Endothelial cell of umbilical vein (primary cell): ENCODE data around the gene SOX10.

ENCODE experiments used
- EZH2 ChIP-seq: IDR thresholded peaks from 2 replicates; pipeline ENCODE4 v1.6.1; 2012; ENCODE audit warnings: borderline replicate concordance, low read depth, mild to moderate bottlenecking, moderate library complexity, low read length, inconsistent platforms; ENCODE audit not compliant: severe bottlenecking
- FOS ChIP-seq: IDR thresholded peaks from 2 replicates; pipeline ENCODE4 v1.6.1; 2011; ENCODE audit warnings: mild to moderate bottlenecking, low read length, moderate library complexity, borderline replicate concordance; ENCODE audit not compliant: insufficient read depth
- GATA2 ChIP-seq: IDR thresholded peaks from 2 replicates; pipeline ENCODE4 v1.7.0; 2011; ENCODE audit warnings: low read depth, mild to moderate bottlenecking, moderate library complexity, mixed read lengths, low read length; ENCODE audit not compliant: insufficient read length, insufficient read depth
- MYC ChIP-seq: IDR thresholded peaks from one replicate; pipeline ENCODE4 v1.6.1; 2011; ENCODE audit warnings: mild to moderate bottlenecking, low read depth, low read length
- POLR2A ChIP-seq: IDR thresholded peaks from 2 replicates; pipeline ENCODE4 v1.6.1; 2012; ENCODE audit warnings: low read depth, mild to moderate bottlenecking, control low read depth, low read length
- POLR2AphosphoS5 ChIP-seq: IDR thresholded peaks from 2 replicates; pipeline ENCODE4 v1.6.1; 2012; ENCODE audit warnings: low read depth, mild to moderate bottlenecking, control low read depth, low read length, moderate library complexity; ENCODE audit not compliant: insufficient read depth
- TF ChIP-seq, protein P1 (sequence below), 2 donors: IDR thresholded peaks; 1 replicate in 1 of 2; 2 replicates in 1 of 2; pipeline ENCODE4 v1.5.1; 2011; ENCODE audit warnings: low read length in 2 of 2, mild to moderate bottlenecking in 2 of 2, moderate library complexity in 2 of 2, control low read depth in 1 of 2, inconsistent platforms in 1 of 2, low read depth in 1 of 2; ENCODE audit not compliant: insufficient read depth in 1 of 2; ENCODE audit errors: extremely low read depth in 1 of 2
- TF ChIP-seq, protein P2 (sequence below): IDR thresholded peaks from 2 replicates; pipeline ENCODE4 v1.6.1; 2011; ENCODE audit not compliant: insufficient read depth, insufficient read length

DNA sequence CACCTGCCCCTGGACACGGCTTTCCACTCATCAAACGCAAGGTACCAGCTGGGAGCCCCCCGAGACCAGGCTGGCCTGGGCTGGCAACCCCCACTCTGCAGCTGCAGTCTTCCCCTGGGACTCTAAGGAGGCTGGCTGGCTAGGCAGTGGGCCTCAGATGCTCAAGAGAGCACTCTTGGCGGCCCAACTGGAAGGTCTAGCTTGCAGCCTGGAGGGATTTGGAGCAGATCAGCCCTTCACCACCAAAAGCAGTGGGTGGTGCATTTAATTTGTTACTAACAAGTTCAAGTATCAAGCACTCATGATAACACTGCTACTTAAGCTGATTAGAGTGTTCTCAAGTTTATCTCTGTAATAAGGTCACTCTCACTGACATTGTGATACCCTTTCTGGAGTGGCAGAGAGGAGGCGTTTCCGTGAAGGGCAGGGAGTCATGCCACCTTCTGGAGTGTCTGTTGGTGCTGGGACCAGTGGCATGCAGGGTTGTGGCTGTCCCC, 52.4 kb downstream of the SOX10 start:
- TF ChIP-seq EZH2 (no peak), POLR2AphosphoS5 (no peak), FOS (no peak), POLR2A (no peak), MYC (no peak), GATA2 (no peak)
- TF ChIP-seq, protein P1, sequence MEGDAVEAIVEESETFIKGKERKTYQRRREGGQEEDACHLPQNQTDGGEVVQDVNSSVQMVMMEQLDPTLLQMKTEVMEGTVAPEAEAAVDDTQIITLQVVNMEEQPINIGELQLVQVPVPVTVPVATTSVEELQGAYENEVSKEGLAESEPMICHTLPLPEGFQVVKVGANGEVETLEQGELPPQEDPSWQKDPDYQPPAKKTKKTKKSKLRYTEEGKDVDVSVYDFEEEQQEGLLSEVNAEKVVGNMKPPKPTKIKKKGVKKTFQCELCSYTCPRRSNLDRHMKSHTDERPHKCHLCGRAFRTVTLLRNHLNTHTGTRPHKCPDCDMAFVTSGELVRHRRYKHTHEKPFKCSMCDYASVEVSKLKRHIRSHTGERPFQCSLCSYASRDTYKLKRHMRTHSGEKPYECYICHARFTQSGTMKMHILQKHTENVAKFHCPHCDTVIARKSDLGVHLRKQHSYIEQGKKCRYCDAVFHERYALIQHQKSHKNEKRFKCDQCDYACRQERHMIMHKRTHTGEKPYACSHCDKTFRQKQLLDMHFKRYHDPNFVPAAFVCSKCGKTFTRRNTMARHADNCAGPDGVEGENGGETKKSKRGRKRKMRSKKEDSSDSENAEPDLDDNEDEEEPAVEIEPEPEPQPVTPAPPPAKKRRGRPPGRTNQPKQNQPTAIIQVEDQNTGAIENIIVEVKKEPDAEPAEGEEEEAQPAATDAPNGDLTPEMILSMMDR (IDR thresholded peaks at IDR 0.05; ENCODE audit: extremely low read depth in 1 of 2, insufficient read depth in 1 of 2, low read depth in 1 of 2, low read length in 2 of 2), result no peak
- TF ChIP-seq, protein P2, sequence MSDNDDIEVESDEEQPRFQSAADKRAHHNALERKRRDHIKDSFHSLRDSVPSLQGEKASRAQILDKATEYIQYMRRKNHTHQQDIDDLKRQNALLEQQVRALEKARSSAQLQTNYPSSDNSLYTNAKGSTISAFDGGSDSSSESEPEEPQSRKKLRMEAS, result no peak
